Peyer's patch (tissue), 4 donors: ENCODE data around the gene KRTAP5-2.

Experiments used
- CTCF ChIP-seq, 6 experiments: fragments of 450-650 bp in 4 of 6; fragments of 200-600 bp in 2 of 6; sonication (generic) in 1 of 6; IDR thresholded peaks; one replicate each; pipeline ENCODE4 v1.5.1; 2017 to 2019; ENCODE audit warnings: antibody characterized with exemption in 6 of 6, mild to moderate bottlenecking in 3 of 6, moderate library complexity in 1 of 6
- POLR2A ChIP-seq, 2 donors: fragments of 450-650 bp; IDR thresholded peaks; one replicate each; pipeline ENCODE4 v1.5.1; 2017; ENCODE audit warnings: antibody characterized with exemption in 2 of 2, mild to moderate bottlenecking in 2 of 2, moderate library complexity in 2 of 2

GRCh38 chr11:1556278-1556902 is 41.7 kb downstream of the KRTAP5-2 start:
- no peak for TF ChIP-seq CTCF (IDR thresholded peaks at IDR 0.05)
- TF ChIP-seq POLR2A (IDR thresholded peaks at IDR 0.05) = no peak
